Mesenchymal stem cell (in vitro differentiated cells and primary cell): ENCODE measurements around the gene KLK13.

Experiments
- DNase-seq: peaks from one replicate; pipeline ENCODE4 v3.0.0-alpha.2; 2013
- H2AFZ ChIP-seq: one replicate; pipeline ENCODE4 v1.6.1; 2013; ENCODE audit warnings: low read depth, mild to moderate bottlenecking, control low read depth, inconsistent platforms, low read length, moderate library complexity
- H2AK5ac ChIP-seq: 2 replicates; pipeline ENCODE4 v1.6.1; 2013; ENCODE audit warnings: low read length, moderate library complexity, mild to moderate bottlenecking, inconsistent platforms; ENCODE audit not compliant: severe bottlenecking
- H2BK120ac ChIP-seq: one replicate; pipeline ENCODE4 v1.6.1; 2013; ENCODE audit warnings: low read depth, mild to moderate bottlenecking, inconsistent platforms, low read length, moderate library complexity
- H2BK12ac ChIP-seq, 2 experiments: one replicate each; pipeline ENCODE4 v1.6.1; 2013; ENCODE audit warnings: inconsistent platforms in 2 of 2, low read length in 2 of 2, mild to moderate bottlenecking in 2 of 2, moderate library complexity in 2 of 2, control low read depth in 1 of 2
- H2BK15ac ChIP-seq: one replicate; pipeline ENCODE4 v1.6.1; 2013; ENCODE audit warnings: mild to moderate bottlenecking, low read depth, inconsistent platforms; ENCODE audit not compliant: poor library complexity, severe bottlenecking
- H2BK5ac ChIP-seq: 2 replicates; pipeline ENCODE4 v1.6.1; 2013; ENCODE audit warnings: low read depth, mild to moderate bottlenecking, low read length, control low read depth, inconsistent platforms; ENCODE audit not compliant: poor library complexity, severe bottlenecking
- H3K14ac ChIP-seq, 2 experiments: one replicate each; pipeline ENCODE4 v1.6.1; 2013; ENCODE audit warnings: inconsistent platforms in 2 of 2, low read length in 2 of 2, control low read depth in 1 of 2, mild to moderate bottlenecking in 1 of 2, moderate library complexity in 1 of 2
- H3K18ac ChIP-seq, 2 experiments: one replicate each; pipeline ENCODE4 v1.6.1; 2013; ENCODE audit warnings: inconsistent platforms in 2 of 2, low read length in 2 of 2, control low read depth in 1 of 2, low read depth in 1 of 2, mild to moderate bottlenecking in 1 of 2
- H3K23ac ChIP-seq, 2 experiments: one replicate each; pipeline ENCODE4 v1.6.1; 2013; ENCODE audit warnings: inconsistent platforms in 2 of 2, low read length in 2 of 2, mild to moderate bottlenecking in 2 of 2, moderate library complexity in 2 of 2, control low read depth in 1 of 2
- H3K27ac ChIP-seq: 2 replicates; pipeline ENCODE4 v1.5.1; 2013; ENCODE audit warnings: mild to moderate bottlenecking, moderate library complexity, low read length, control low read depth, inconsistent platforms; ENCODE audit not compliant: poor library complexity, severe bottlenecking
- H3K27me3 ChIP-seq, 2 experiments: 2 replicates each; pipeline versions ENCODE4 v1.6.1 to v1.7.0; 2013; ENCODE audit warnings: low read length in 2 of 2, mild to moderate bottlenecking in 2 of 2, moderate library complexity in 2 of 2, control low read depth in 1 of 2, inconsistent platforms in 1 of 2; ENCODE audit not compliant: control insufficient read depth in 1 of 2, insufficient read depth in 1 of 2
- H3K36me3 ChIP-seq, 2 experiments: 2 replicates each; pipeline versions ENCODE4 v1.6.1 to v1.7.0; 2013; ENCODE audit warnings: low read length in 2 of 2, control low read depth in 1 of 2, inconsistent platforms in 1 of 2, low read depth in 1 of 2, mild to moderate bottlenecking in 1 of 2; ENCODE audit not compliant: insufficient read depth in 2 of 2, control insufficient read depth in 1 of 2
- H3K4ac ChIP-seq, 2 experiments: one replicate each; pipeline ENCODE4 v1.6.1; 2013; ENCODE audit warnings: inconsistent platforms in 2 of 2, low read length in 2 of 2, mild to moderate bottlenecking in 2 of 2, moderate library complexity in 2 of 2, control low read depth in 1 of 2, low read depth in 1 of 2
- H3K4me1 ChIP-seq: 2 replicates; pipeline ENCODE4 v1.6.1; 2013; ENCODE audit warnings: low read depth, low read length, control low read depth; ENCODE audit not compliant: control insufficient read depth, insufficient read depth
- H3K4me2 ChIP-seq: 2 replicates; pipeline ENCODE4 v1.6.1; 2013; ENCODE audit warnings: low read length, mild to moderate bottlenecking, inconsistent platforms; ENCODE audit not compliant: poor library complexity, severe bottlenecking
- H3K4me3 ChIP-seq, 2 experiments: 2 replicates each; pipeline versions ENCODE4 v1.5.1 to v1.7.0; 2013; ENCODE audit warnings: low read length in 2 of 2, mild to moderate bottlenecking in 2 of 2, control low read depth in 1 of 2, low read depth in 1 of 2; ENCODE audit not compliant: insufficient read depth in 1 of 2
- H3K79me1 ChIP-seq: replicated peaks from 2 replicates; pipeline ENCODE4 v1.6.1; 2013; ENCODE audit warnings: mild to moderate bottlenecking, control low read depth, low read length, inconsistent platforms; ENCODE audit not compliant: poor library complexity, severe bottlenecking
- H3K9ac ChIP-seq: 2 replicates; pipeline ENCODE4 v1.7.0; 2013; ENCODE audit warnings: mild to moderate bottlenecking, low read length, moderate library complexity
- H3K9me3 ChIP-seq: 2 replicates; pipeline ENCODE4 v1.7.0; 2013; ENCODE audit warnings: mild to moderate bottlenecking, low read length; ENCODE audit not compliant: control insufficient read depth
- H4K8ac ChIP-seq: one replicate; pipeline ENCODE4 v1.6.1; 2013; ENCODE audit warnings: inconsistent platforms, mild to moderate bottlenecking, low read length, moderate library complexity
- H4K91ac ChIP-seq: one replicate; pipeline ENCODE4 v1.6.1; 2013; ENCODE audit warnings: mild to moderate bottlenecking, low read length, inconsistent platforms
- WGBS: methylation state at CpG from one replicate; pipeline ENCODE4 v1.1.7; 2013; ENCODE audit warnings: mixed read lengths; 5-methylcytosine and 5-hydroxymethylcytosine counted together

KLK13 gene

GRCh38 chr19:51026554-51026831 is 38.4 kb downstream of the KLK13 start, which contains the start of gene KLK11:
Gene KLK11 (minus strand): TSS chr19:51026616. CDS start chr19:51025631, 985 bp downstream.
- H2BK15ac ChIP-seq: no peak within 1 kb of the TSS
- H3K36me3 ChIP-seq: no peaks in the 10 kb centered on the region
- H4K91ac ChIP-seq: no peak within 1 kb of the TSS
- H3K4ac ChIP-seq: no peak within 1 kb of the TSS
- no peaks in the 10 kb centered on the region for H3K79me1 ChIP-seq
- H3K27ac ChIP-seq: no peak within 1 kb of the TSS
- no peak for DNase-seq
- no peak within 1 kb of the TSS for H2BK5ac ChIP-seq
- no peaks in the 10 kb centered on the region for H3K9me3 ChIP-seq
- no peak within 1 kb of the TSS for H4K8ac ChIP-seq
- H3K14ac ChIP-seq: no peak within 1 kb of the TSS
- no peak within 1 kb of the TSS for H3K18ac ChIP-seq
- H3K4me2 ChIP-seq: no peak within 1 kb of the TSS
- peaks cover 0 to 57% of the 10 kb centered on the region in 2 experiments for H3K27me3 ChIP-seq
- no peak within 1 kb of the TSS for H2BK12ac ChIP-seq
- H3K4me3 ChIP-seq: no peak within 1 kb of the TSS
- 79% methylated on average over 11 of the region's 11 CpGs for WGBS
- H3K4me1 ChIP-seq: no peaks in the 10 kb centered on the region
- H2BK120ac ChIP-seq: no peak within 1 kb of the TSS
- H3K23ac ChIP-seq: no peak within 1 kb of the TSS
- no peak within 1 kb of the TSS for H2AFZ ChIP-seq
- H2AK5ac ChIP-seq: no peak within 1 kb of the TSS
- H3K9ac ChIP-seq: no peak within 1 kb of the TSS

- Histone ChIP-seq H3K9me3 (no peaks in the 10 kb centered on the region), H3K36me3 (no peaks in the 10 kb centered on the region), H4K91ac (no peak overlapping the region), H3K14ac (no peak overlapping the region), H3K4me3 (no peak overlapping the region), H3K4me1 (no peaks in the 10 kb centered on the region), H3K23ac (no peak overlapping the region), H2AK5ac (no peak overlapping the region), H2BK15ac (no peak overlapping the region), H2BK5ac (no peak overlapping the region), H4K8ac (no peak overlapping the region), H3K18ac (no peak overlapping the region), H3K9ac (no peak overlapping the region), H3K27ac (no peak overlapping the region), H2AFZ (no peak overlapping the region), H2BK120ac (no peak overlapping the region), H3K27me3 (peaks cover 0 to 57% of the 10 kb centered on the region in 2 experiments), H3K4me2 (no peak overlapping the region), H3K4ac (no peak overlapping the region), H3K79me1 (no peaks in the 10 kb centered on the region), H2BK12ac (no peak overlapping the region)
- WGBS: 82% methylated on average over 18 of the region's 18 CpGs
- DNase-seq: no peak
Measured at GRCh38 chr19:51025809-51026553, 38.9 kb downstream of the KLK13 start.

- H3K27me3 ChIP-seq: peaks cover 1 to 58% of the 10 kb centered on the region in 2 experiments
- H2AFZ ChIP-seq: no peak overlapping the region
- H2BK120ac ChIP-seq: no peak overlapping the region
- H3K27ac ChIP-seq: no peak overlapping the region
- H2BK5ac ChIP-seq: no peak overlapping the region
- no peak overlapping the region for H3K14ac ChIP-seq
- H4K91ac ChIP-seq: no peak overlapping the region
- H3K79me1 ChIP-seq: no peaks in the 10 kb centered on the region
- H3K4me3 ChIP-seq: no peak overlapping the region
- H3K9ac ChIP-seq: no peak overlapping the region
- no peaks in the 10 kb centered on the region for H3K4me1 ChIP-seq
- H3K23ac ChIP-seq: no peak overlapping the region
- no peak overlapping the region for H3K4me2 ChIP-seq
- H2BK12ac ChIP-seq: no peak overlapping the region
- H2AK5ac ChIP-seq: no peak overlapping the region
- H4K8ac ChIP-seq: no peak overlapping the region
- WGBS: 48% methylated on average over 3 of the region's 6 CpGs
- no peak for DNase-seq
- H3K18ac ChIP-seq: no peak overlapping the region
- no peaks in the 10 kb centered on the region for H3K36me3 ChIP-seq
- no peak overlapping the region for H2BK15ac ChIP-seq
- H3K9me3 ChIP-seq: no peaks in the 10 kb centered on the region
- H3K4ac ChIP-seq: no peak overlapping the region
Measured at GRCh38 chr19:51025401-51025800, 39.5 kb downstream of the KLK13 start.

- no peak overlapping the region for H3K18ac ChIP-seq
- H3K9ac ChIP-seq: no peak overlapping the region
- no peak overlapping the region for H3K4me3 ChIP-seq
- H2BK15ac ChIP-seq: no peak overlapping the region
- H3K4ac ChIP-seq: no peak overlapping the region
- DNase-seq: no peak
- H3K23ac ChIP-seq: no peak overlapping the region
- no peak overlapping the region for H4K91ac ChIP-seq
- H3K9me3 ChIP-seq: no peaks in the 10 kb centered on the region
- no peak overlapping the region for H2BK12ac ChIP-seq
- H3K27ac ChIP-seq: no peak overlapping the region
- no peak overlapping the region for H3K14ac ChIP-seq
- no peak overlapping the region for H2AFZ ChIP-seq
- H3K27me3 ChIP-seq: peaks cover 6 to 62% of the 10 kb centered on the region in 2 experiments
- no peak overlapping the region for H3K4me2 ChIP-seq
- H2BK120ac ChIP-seq: no peak overlapping the region
- no peaks in the 10 kb centered on the region for H3K36me3 ChIP-seq
- H2BK5ac ChIP-seq: no peak overlapping the region
- no peaks in the 10 kb centered on the region for H3K79me1 ChIP-seq
- H4K8ac ChIP-seq: no peak overlapping the region
- H3K4me1 ChIP-seq: no peaks in the 10 kb centered on the region
- no peak overlapping the region for H2AK5ac ChIP-seq
- WGBS: 70% methylated on average over 5 of the region's 5 CpGs
Measured at GRCh38 chr19:51024924-51025323, 40.0 kb downstream of the KLK13 start.
